GM23338 (cell line): ENCODE measurements around the gene BRD7. TPM values are rescaled to one million over a fixed set of nuclear protein-coding genes. Genes with fewer than 3 reads are reported as not detected.

Experiments used
- ATAC-seq: fragments of 200-7000 bp; cut with Tn5 transposase; 3 replicates; pipeline ENCODE4 v1.9.1; 2020
- DNase-seq: peaks from one replicate; pipeline ENCODE4 v3.0.0-alpha.2; 2015; ENCODE audit warnings: low spot score
- H2AFZ ChIP-seq: fragments of 200-600 bp; sonication (generic); 2 replicates; pipeline ENCODE4 v1.8.0; 2016; ENCODE audit warnings: antibody characterized with exemption, mild to moderate bottlenecking, moderate library complexity
- H3F3A ChIP-seq: fragments of 200-600 bp; sonication (generic); replicated peaks from 2 replicates; pipeline ENCODE4 v1.8.0; 2017; ENCODE audit warnings: antibody characterized with exemption, mixed run types, low read depth
- H3K27ac ChIP-seq: fragments of 200-600 bp; sonication (generic); 2 replicates; pipeline ENCODE4 v1.6.1; 2016; ENCODE audit warnings: low read depth
- H3K27me3 ChIP-seq: fragments of 200-600 bp; sonication (generic); 2 replicates; pipeline ENCODE4 v1.8.0; 2016; ENCODE audit warnings: mild to moderate bottlenecking, mixed run types, moderate library complexity; ENCODE audit not compliant: insufficient read depth
- H3K36me3 ChIP-seq: fragments of 200-600 bp; sonication (generic); 2 replicates; pipeline ENCODE4 v1.8.0; 2016; ENCODE audit warnings: mild to moderate bottlenecking; ENCODE audit not compliant: insufficient read depth
- H3K4me1 ChIP-seq: fragments of 200-600 bp; sonication (generic); 2 replicates; pipeline ENCODE4 v1.8.0; 2016; ENCODE audit warnings: mild to moderate bottlenecking, moderate library complexity; ENCODE audit not compliant: insufficient read depth
- H3K4me2 ChIP-seq: fragments of 200-600 bp; sonication (generic); 2 replicates; pipeline ENCODE4 v1.7.1; 2017; ENCODE audit warnings: mixed run types
- H3K4me3 ChIP-seq: fragments of 200-600 bp; sonication (generic); 2 replicates; pipeline ENCODE4 v1.6.1; 2016; ENCODE audit warnings: mixed run types
- H3K79me2 ChIP-seq: fragments of 200-600 bp; sonication (generic); replicated peaks from 2 replicates; pipeline ENCODE4 v1.8.0; 2017; ENCODE audit warnings: mild to moderate bottlenecking; ENCODE audit not compliant: insufficient read depth
- H3K9me2 ChIP-seq: fragments of 200-600 bp; sonication (generic); 2 replicates; pipeline ENCODE4 v1.8.0; 2017; ENCODE audit not compliant: insufficient read depth
- H4K20me1 ChIP-seq: fragments of 200-600 bp; sonication (generic); replicated peaks from 2 replicates; pipeline ENCODE4 v1.8.0; 2017; ENCODE audit warnings: mild to moderate bottlenecking; ENCODE audit not compliant: insufficient read depth
- H3K27ac Mint-ChIP-seq: 2 replicates; pipeline ENCODE4 v1.8.0; 2020; ENCODE audit warnings: inconsistent platforms, mild to moderate bottlenecking, moderate library complexity, mixed read lengths
- H3K27me3 Mint-ChIP-seq: 3 replicates; pipeline ENCODE4 v1.8.0; 2022; ENCODE audit warnings: low read depth, mild to moderate bottlenecking, moderate library complexity, mixed read lengths, inconsistent platforms; ENCODE audit not compliant: insufficient read depth, poor library complexity
- H3K36me3 Mint-ChIP-seq: 3 replicates; pipeline ENCODE4 v1.8.0; 2021; ENCODE audit warnings: low read depth, mild to moderate bottlenecking, inconsistent platforms, moderate library complexity, mixed read lengths
- H3K4me1 Mint-ChIP-seq: 3 replicates; pipeline ENCODE4 v1.8.0; 2020; ENCODE audit warnings: mild to moderate bottlenecking, inconsistent platforms, mixed read lengths
- H3K4me3 Mint-ChIP-seq: 3 replicates; pipeline ENCODE4 v1.8.0; 2021; ENCODE audit warnings: moderate library complexity, mild to moderate bottlenecking, inconsistent platforms, mixed read lengths
- H3K9me3 Mint-ChIP-seq: 3 replicates; pipeline ENCODE4 v1.8.0; 2020; ENCODE audit warnings: moderate library complexity, mild to moderate bottlenecking, inconsistent platforms, mixed read lengths
- CREB1 ChIP-seq: fragments of 250-450 bp; sonication (Bioruptor Pico); IDR thresholded peaks from 2 replicates; pipeline ENCODE4 v1.5.0; 2020; ENCODE audit warnings: low read depth, mild to moderate bottlenecking, moderate library complexity
- EZH2 ChIP-seq: fragments of 200-600 bp; sonication (generic); IDR thresholded peaks from one replicate; pipeline ENCODE4 v1.8.0; 2017; ENCODE audit warnings: antibody characterized with exemption, mild to moderate bottlenecking, low read depth; ENCODE audit not compliant: unreplicated experiment
- EZH2phosphoT487 ChIP-seq: fragments of 200-600 bp; sonication (generic); IDR thresholded peaks from one replicate; pipeline ENCODE4 v1.8.1; 2018; ENCODE audit warnings: antibody characterized with exemption; ENCODE audit not compliant: unreplicated experiment
- JUNB ChIP-seq: IDR thresholded peaks from one replicate; pipeline ENCODE4 v1.6.1; 2016; ENCODE audit warnings: antibody characterized with exemption; ENCODE audit not compliant: unreplicated experiment
- NANOG ChIP-seq: IDR thresholded peaks from 2 replicates; pipeline ENCODE4 v1.6.1; 2016; ENCODE audit warnings: antibody characterized with exemption, borderline replicate concordance
- POLR2AphosphoS5 ChIP-seq: IDR thresholded peaks from 2 replicates; pipeline ENCODE4 v1.6.1; 2016; ENCODE audit warnings: antibody characterized with exemption, low read depth
- STAT1 ChIP-seq: IDR thresholded peaks from one replicate; pipeline ENCODE4 v1.6.1; 2016; ENCODE audit warnings: antibody characterized with exemption; ENCODE audit not compliant: unreplicated experiment
- ZNF114 ChIP-seq: fragments of 250-450 bp; sonication (Bioruptor Pico); IDR thresholded peaks from 2 replicates; pipeline ENCODE4 v1.5.0; 2020; ENCODE audit warnings: mild to moderate bottlenecking, moderate library complexity
- ZNF331 ChIP-seq: fragments of 250-450 bp; sonication (Bioruptor Pico); IDR thresholded peaks from 2 replicates; pipeline ENCODE4 v1.5.0; 2020; ENCODE audit warnings: low read depth, mild to moderate bottlenecking, moderate library complexity
- polyA plus RNA-seq: library from polyadenylated mRNA; unstranded; fragments of >200 nt; fragmentation: Nextera tagmentation; extraction: Ambion mirVana; gene quantifications from 2 replicates; pipeline ENCODE4 v1.2.1, GENCODE V29; 2016
- total RNA-seq: library from RNA; depleted of rRNA; stranded (reverse); fragments of >200 nt; shearing (Covaris generic); gene quantifications from 2 replicates; pipeline ENCODE4 v1.2.3, GENCODE V29; 2014
- TF ChIP-seq, protein P1 (sequence below): fragments of 250-450 bp; sonication (Bioruptor Pico); IDR thresholded peaks from 2 replicates; pipeline ENCODE4 v1.5.0; 2020; ENCODE audit warnings: mild to moderate bottlenecking, moderate library complexity
- TF ChIP-seq, protein P2 (sequence below): IDR thresholded peaks from one replicate; pipeline ENCODE4 v1.6.1; 2018; ENCODE audit warnings: antibody characterized with exemption; ENCODE audit not compliant: unreplicated experiment
- TF ChIP-seq, protein P3 (sequence below), 2 experiments: fragments of 200-600 bp in 1 of 2; sonication (generic) in 1 of 2; conservative IDR thresholded peaks; 2 replicates each; pipeline versions ENCODE4 v1.5.1 to v1.6.1; 2016 to 2017; ENCODE audit warnings: antibody characterized with exemption in 2 of 2, low read depth in 2 of 2, mild to moderate bottlenecking in 2 of 2, moderate library complexity in 1 of 2

Gene BRD7
- total and polyA plus RNA-seq, 2 experiments from 2014 or later: 93.0 to 149 TPM

DNA sequence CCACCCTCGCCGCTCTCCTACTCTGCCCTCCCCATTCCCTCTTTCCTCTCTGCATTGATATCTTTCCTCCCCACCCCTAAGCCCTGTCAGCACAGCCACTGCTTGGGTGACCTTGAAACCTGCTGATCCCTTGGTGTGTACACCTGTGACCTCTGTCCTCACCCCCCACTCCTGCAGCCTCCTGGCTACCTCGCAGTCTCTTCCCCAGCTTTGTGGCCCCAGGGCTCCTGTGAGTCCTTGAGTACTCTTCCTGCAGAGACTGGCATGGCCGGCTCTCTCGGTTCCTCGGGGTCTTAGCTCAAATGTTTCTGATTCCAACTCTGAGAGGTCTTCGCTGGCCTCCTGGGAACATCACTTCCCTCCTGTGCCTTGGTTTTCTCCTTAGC is 70.7 kb downstream of the BRD7 start:
- no peak for ATAC-seq
- TF ChIP-seq, protein P1, sequence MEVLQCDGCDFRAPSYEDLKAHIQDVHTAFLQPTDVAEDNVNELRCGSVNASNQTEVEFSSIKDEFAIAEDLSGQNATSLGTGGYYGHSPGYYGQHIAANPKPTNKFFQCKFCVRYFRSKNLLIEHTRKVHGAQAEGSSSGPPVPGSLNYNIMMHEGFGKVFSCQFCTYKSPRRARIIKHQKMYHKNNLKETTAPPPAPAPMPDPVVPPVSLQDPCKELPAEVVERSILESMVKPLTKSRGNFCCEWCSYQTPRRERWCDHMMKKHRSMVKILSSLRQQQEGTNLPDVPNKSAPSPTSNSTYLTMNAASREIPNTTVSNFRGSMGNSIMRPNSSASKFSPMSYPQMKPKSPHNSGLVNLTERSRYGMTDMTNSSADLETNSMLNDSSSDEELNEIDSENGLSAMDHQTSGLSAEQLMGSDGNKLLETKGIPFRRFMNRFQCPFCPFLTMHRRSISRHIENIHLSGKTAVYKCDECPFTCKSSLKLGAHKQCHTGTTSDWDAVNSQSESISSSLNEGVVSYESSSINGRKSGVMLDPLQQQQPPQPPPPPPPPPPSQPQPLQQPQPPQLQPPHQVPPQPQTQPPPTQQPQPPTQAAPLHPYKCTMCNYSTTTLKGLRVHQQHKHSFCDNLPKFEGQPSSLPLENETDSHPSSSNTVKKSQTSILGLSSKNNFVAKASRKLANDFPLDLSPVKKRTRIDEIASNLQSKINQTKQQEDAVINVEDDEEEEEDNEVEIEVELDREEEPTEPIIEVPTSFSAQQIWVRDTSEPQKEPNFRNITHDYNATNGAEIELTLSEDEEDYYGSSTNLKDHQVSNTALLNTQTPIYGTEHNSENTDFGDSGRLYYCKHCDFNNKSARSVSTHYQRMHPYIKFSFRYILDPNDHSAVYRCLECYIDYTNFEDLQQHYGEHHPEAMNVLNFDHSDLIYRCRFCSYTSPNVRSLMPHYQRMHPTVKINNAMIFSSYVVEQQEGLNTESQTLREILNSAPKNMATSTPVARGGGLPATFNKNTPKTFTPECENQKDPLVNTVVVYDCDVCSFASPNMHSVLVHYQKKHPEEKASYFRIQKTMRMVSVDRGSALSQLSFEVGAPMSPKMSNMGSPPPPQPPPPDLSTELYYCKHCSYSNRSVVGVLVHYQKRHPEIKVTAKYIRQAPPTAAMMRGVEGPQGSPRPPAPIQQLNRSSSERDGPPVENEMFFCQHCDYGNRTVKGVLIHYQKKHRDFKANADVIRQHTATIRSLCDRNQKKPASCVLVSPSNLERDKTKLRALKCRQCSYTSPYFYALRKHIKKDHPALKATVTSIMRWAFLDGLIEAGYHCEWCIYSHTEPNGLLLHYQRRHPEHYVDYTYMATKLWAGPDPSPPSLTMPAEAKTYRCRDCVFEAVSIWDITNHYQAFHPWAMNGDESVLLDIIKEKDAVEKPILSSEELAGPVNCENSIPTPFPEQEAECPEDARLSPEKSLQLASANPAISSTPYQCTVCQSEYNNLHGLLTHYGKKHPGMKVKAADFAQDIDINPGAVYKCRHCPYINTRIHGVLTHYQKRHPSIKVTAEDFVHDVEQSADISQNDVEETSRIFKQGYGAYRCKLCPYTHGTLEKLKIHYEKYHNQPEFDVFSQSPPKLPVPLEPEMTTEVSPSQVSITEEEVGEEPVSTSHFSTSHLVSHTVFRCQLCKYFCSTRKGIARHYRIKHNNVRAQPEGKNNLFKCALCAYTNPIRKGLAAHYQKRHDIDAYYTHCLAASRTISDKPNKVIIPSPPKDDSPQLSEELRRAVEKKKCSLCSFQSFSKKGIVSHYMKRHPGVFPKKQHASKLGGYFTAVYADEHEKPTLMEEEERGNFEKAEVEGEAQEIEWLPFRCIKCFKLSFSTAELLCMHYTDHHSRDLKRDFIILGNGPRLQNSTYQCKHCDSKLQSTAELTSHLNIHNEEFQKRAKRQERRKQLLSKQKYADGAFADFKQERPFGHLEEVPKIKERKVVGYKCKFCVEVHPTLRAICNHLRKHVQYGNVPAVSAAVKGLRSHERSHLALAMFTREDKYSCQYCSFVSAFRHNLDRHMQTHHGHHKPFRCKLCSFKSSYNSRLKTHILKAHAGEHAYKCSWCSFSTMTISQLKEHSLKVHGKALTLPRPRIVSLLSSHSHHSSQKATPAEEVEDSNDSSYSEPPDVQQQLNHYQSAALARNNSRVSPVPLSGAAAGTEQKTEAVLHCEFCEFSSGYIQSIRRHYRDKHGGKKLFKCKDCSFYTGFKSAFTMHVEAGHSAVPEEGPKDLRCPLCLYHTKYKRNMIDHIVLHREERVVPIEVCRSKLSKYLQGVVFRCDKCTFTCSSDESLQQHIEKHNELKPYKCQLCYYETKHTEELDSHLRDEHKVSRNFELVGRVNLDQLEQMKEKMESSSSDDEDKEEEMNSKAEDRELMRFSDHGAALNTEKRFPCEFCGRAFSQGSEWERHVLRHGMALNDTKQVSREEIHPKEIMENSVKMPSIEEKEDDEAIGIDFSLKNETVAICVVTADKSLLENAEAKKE (CRISPR knock-in tag): no peak
- TF ChIP-seq NANOG (no peak), EZH2 (no peak), ZNF331 (no peak), JUNB (no peak), POLR2AphosphoS5 (no peak), EZH2phosphoT487 (no peak), ZNF114 (CRISPR knock-in tag) (no peak), STAT1 (no peak), CREB1 (CRISPR knock-in tag) (no peak)
- TF ChIP-seq, protein P2, sequence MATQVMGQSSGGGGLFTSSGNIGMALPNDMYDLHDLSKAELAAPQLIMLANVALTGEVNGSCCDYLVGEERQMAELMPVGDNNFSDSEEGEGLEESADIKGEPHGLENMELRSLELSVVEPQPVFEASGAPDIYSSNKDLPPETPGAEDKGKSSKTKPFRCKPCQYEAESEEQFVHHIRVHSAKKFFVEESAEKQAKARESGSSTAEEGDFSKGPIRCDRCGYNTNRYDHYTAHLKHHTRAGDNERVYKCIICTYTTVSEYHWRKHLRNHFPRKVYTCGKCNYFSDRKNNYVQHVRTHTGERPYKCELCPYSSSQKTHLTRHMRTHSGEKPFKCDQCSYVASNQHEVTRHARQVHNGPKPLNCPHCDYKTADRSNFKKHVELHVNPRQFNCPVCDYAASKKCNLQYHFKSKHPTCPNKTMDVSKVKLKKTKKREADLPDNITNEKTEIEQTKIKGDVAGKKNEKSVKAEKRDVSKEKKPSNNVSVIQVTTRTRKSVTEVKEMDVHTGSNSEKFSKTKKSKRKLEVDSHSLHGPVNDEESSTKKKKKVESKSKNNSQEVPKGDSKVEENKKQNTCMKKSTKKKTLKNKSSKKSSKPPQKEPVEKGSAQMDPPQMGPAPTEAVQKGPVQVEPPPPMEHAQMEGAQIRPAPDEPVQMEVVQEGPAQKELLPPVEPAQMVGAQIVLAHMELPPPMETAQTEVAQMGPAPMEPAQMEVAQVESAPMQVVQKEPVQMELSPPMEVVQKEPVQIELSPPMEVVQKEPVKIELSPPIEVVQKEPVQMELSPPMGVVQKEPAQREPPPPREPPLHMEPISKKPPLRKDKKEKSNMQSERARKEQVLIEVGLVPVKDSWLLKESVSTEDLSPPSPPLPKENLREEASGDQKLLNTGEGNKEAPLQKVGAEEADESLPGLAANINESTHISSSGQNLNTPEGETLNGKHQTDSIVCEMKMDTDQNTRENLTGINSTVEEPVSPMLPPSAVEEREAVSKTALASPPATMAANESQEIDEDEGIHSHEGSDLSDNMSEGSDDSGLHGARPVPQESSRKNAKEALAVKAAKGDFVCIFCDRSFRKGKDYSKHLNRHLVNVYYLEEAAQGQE: no peak
- TF ChIP-seq, protein P3, sequence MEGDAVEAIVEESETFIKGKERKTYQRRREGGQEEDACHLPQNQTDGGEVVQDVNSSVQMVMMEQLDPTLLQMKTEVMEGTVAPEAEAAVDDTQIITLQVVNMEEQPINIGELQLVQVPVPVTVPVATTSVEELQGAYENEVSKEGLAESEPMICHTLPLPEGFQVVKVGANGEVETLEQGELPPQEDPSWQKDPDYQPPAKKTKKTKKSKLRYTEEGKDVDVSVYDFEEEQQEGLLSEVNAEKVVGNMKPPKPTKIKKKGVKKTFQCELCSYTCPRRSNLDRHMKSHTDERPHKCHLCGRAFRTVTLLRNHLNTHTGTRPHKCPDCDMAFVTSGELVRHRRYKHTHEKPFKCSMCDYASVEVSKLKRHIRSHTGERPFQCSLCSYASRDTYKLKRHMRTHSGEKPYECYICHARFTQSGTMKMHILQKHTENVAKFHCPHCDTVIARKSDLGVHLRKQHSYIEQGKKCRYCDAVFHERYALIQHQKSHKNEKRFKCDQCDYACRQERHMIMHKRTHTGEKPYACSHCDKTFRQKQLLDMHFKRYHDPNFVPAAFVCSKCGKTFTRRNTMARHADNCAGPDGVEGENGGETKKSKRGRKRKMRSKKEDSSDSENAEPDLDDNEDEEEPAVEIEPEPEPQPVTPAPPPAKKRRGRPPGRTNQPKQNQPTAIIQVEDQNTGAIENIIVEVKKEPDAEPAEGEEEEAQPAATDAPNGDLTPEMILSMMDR (conservative IDR thresholded peaks at IDR 0.05; ENCODE audit: low read depth in 2 of 2): no peak
- no peaks in the 10 kb centered on the region for H3K27me3 ChIP-seq
- no peak overlapping the region for H3K4me2 ChIP-seq
- H4K20me1 ChIP-seq: no peaks in the 10 kb centered on the region
- H3K9me2 ChIP-seq: no peaks in the 10 kb centered on the region
- H3K36me3 ChIP-seq: no peaks in the 10 kb centered on the region
- H3K9me3 Mint-ChIP-seq: no peaks in the 10 kb centered on the region; the same call in 2 of the 3 replicates
- no peaks in the 10 kb centered on the region for H3K4me1 ChIP-seq
- H2AFZ ChIP-seq: no peak overlapping the region
- H3K27me3 Mint-ChIP-seq: peaks cover 2% of the 10 kb centered on the region
- no peaks in the 10 kb centered on the region for H3K79me2 ChIP-seq
- DNase-seq: no peak
- H3K27ac Mint-ChIP-seq: 0 out of 2 replicates have a peak overlapping the region, but pooled peaks have one; percentile 9
- no peak overlapping the region for H3K27ac ChIP-seq
- H3K4me1 Mint-ChIP-seq: no peaks in the 10 kb centered on the region
- no peak overlapping the region for H3K4me3 ChIP-seq
- H3F3A ChIP-seq: no peaks in the 10 kb centered on the region
- no peak overlapping the region for H3K4me3 Mint-ChIP-seq
- no peaks in the 10 kb centered on the region for H3K36me3 Mint-ChIP-seq
